GM04503 (cell line): ENCODE data around the gene TMED5.
A peak's percentile ranks its signal among the peaks of the same experiment; 100 is the strongest.
"Not testable (repeated sequence)": the region's sequence is repeated elsewhere in the genome, so short reads cannot be mapped to it uniquely, and the experiment has no call there.

Source experiments
- DNase-seq: peaks from one replicate; pipeline ENCODE4 v3.0.0-alpha.2; 2012; ENCODE audit warnings: low read depth

TMED5 gene

GRCh38 chr1:93171549-93172034, 8.6 kb downstream of the TMED5 start:
- no peak for DNase-seq

- DNase-seq = not testable (repeated sequence)
These were observed 10.0 kb downstream of the TMED5 start for GRCh38 chr1:93170141-93170678.

- no peak for DNase-seq
These were observed 13.2 kb downstream of the TMED5 start for GRCh38 chr1:93167006-93167405.

- DNase-seq = not testable (repeated sequence)
These were observed 14.3 kb downstream of the TMED5 start for GRCh38 chr1:93165895-93166294.

- no peak for DNase-seq
These were observed 15.4 kb downstream of the TMED5 start for GRCh38 chr1:93164816-93165215.

- DNase-seq = not testable (repeated sequence)
These were observed 16.9 kb downstream of the TMED5 start for GRCh38 chr1:93163314-93163713.

- no peak for DNase-seq
These were observed 20.9 kb downstream of the TMED5 start for GRCh38 chr1:93159337-93159736.

- no peak for DNase-seq
These were observed 24.9 kb downstream of the TMED5 start for GRCh38 chr1:93155335-93155734.

- no peak for DNase-seq
These were observed 25.3 kb downstream of the TMED5 start for GRCh38 chr1:93154898-93155297.

- no peak for DNase-seq
These were observed 27.4 kb downstream of the TMED5 start for GRCh38 chr1:93152835-93153234.

- no peak for DNase-seq
These were observed 28.7 kb downstream of the TMED5 start for GRCh38 chr1:93151474-93151873.

- DNase-seq = no peak
These were observed 29.5 kb downstream of the TMED5 start for GRCh38 chr1:93150729-93151128.

GRCh38 chr1:93148001-93148400, 32.2 kb downstream of the TMED5 start:
- peak; percentile 4 for DNase-seq

GRCh38 chr1:93143769-93144168, 36.4 kb downstream of the TMED5 start:
- no peak for DNase-seq

- no peak for DNase-seq
These were observed 37.1 kb downstream of the TMED5 start for GRCh38 chr1:93143136-93143535.

GRCh38 chr1:93142161-93142560, 38.1 kb downstream of the TMED5 start:
- no peak for DNase-seq

- no peak for DNase-seq
These were observed 40.1 kb downstream of the TMED5 start for GRCh38 chr1:93140106-93140505.

GRCh38 chr1:93137604-93138292, 42.5 kb downstream of the TMED5 start:
- no peak for DNase-seq

- no peak for DNase-seq
These were observed 43.8 kb downstream of the TMED5 start for GRCh38 chr1:93136445-93136844.

- no peak for DNase-seq
These were observed 47.6 kb downstream of the TMED5 start for GRCh38 chr1:93132638-93133037.

GRCh38 chr1:93129507-93130099, 50.6 kb downstream of the TMED5 start:
- no peak for DNase-seq

GRCh38 chr1:93124556-93125355, 55.5 kb downstream of the TMED5 start:
- DNase-seq = no peak
